ENCODE data around the gene PDE4B. TPM values are rescaled to one million over a fixed set of nuclear protein-coding genes. Genes with fewer than 3 reads are reported as not detected.
A peak's percentile ranks its signal among the peaks of the same experiment; 100 is the strongest.

Gene PDE4B
- total RNA-seq, 2 donors from 2014 or later: 114 to 132 TPM

- Mint-ChIP-seq H3K36me3 (ENCODE audit: low read depth) (peaks cover 25% of the 10 kb centered on the region), H3K27me3 (no peaks in the 10 kb centered on the region), H3K27ac (peak overlapping the region; percentile 96), H3K4me1 (peaks cover 68% of the 10 kb centered on the region), H3K4me3 (peak overlapping the region; percentile 61)
- no peak for ATAC-seq
- DNase-seq: no peak
- no peaks in the 10 kb centered on the region for H3K9me3 ChIP-seq (ENCODE audit: control insufficient read depth, low read length, poor library complexity, severe bottlenecking)
These were observed 577.8 kb downstream of the PDE4B start for GRCh38 chr1:66370462-66370971.

GRCh38 chr1:66371233-66372005 lies 578.7 kb downstream of the PDE4B start:
- no peaks in the 10 kb centered on the region for H3K27me3 Mint-ChIP-seq
- no peak for ATAC-seq
- peak overlapping the region; percentile 96 for H3K27ac Mint-ChIP-seq
- no peaks in the 10 kb centered on the region for H3K9me3 ChIP-seq (ENCODE audit: control insufficient read depth, low read length, poor library complexity, severe bottlenecking)
- peak overlapping the region; percentile 77 for H3K4me3 Mint-ChIP-seq
- H3K36me3 Mint-ChIP-seq (ENCODE audit: low read depth): peaks cover 22% of the 10 kb centered on the region
- peaks cover 70% of the 10 kb centered on the region for H3K4me1 Mint-ChIP-seq
- no peak for DNase-seq

GRCh38 chr1:66372522-66373101 lies 579.9 kb downstream of the PDE4B start:
- ATAC-seq: no peak
- H3K36me3 Mint-ChIP-seq (ENCODE audit: low read depth): peaks cover 22% of the 10 kb centered on the region
- peaks cover 58% of the 10 kb centered on the region for H3K4me1 Mint-ChIP-seq
- H3K27me3 Mint-ChIP-seq: no peaks in the 10 kb centered on the region
- H3K4me3 Mint-ChIP-seq: peak overlapping the region; percentile 80
- peak overlapping the region; percentile 96 for H3K27ac Mint-ChIP-seq
- no peaks in the 10 kb centered on the region for H3K9me3 ChIP-seq (ENCODE audit: control insufficient read depth, low read length, poor library complexity, severe bottlenecking)
- DNase-seq: no peak

- Mint-ChIP-seq H3K27ac (peak overlapping the region; percentile 96), H3K27me3 (no peaks in the 10 kb centered on the region), H3K36me3 (ENCODE audit: low read depth) (peaks cover 22% of the 10 kb centered on the region), H3K4me3 (peak overlapping the region; percentile 80), H3K4me1 (peaks cover 55% of the 10 kb centered on the region)
- H3K9me3 ChIP-seq (ENCODE audit: control insufficient read depth, low read length, poor library complexity, severe bottlenecking): no peaks in the 10 kb centered on the region
- no peak for ATAC-seq
- DNase-seq: no peak
These were observed 580.5 kb downstream of the PDE4B start for GRCh38 chr1:66373157-66373591.

GRCh38 chr1:66374148-66374547 lies 581.5 kb downstream of the PDE4B start:
- ATAC-seq (peak; percentile 35), DNase-seq (no peak)
- H3K9me3 ChIP-seq (ENCODE audit: control insufficient read depth, low read length, poor library complexity, severe bottlenecking): no peaks in the 10 kb centered on the region
- Mint-ChIP-seq H3K4me1 (peaks cover 52% of the 10 kb centered on the region), H3K27ac (peak overlapping the region; percentile 96), H3K27me3 (no peaks in the 10 kb centered on the region), H3K36me3 (ENCODE audit: low read depth) (peaks cover 18% of the 10 kb centered on the region), H3K4me3 (peak overlapping the region; percentile 80)

GRCh38 chr1:66374561-66375111 lies 581.9 kb downstream of the PDE4B start:
- peak overlapping the region; percentile 96 for H3K27ac Mint-ChIP-seq
- peaks cover 53% of the 10 kb centered on the region for H3K4me1 Mint-ChIP-seq
- DNase-seq (no peak), ATAC-seq (peak; percentile 83)
- H3K36me3 Mint-ChIP-seq (ENCODE audit: low read depth): peaks cover 15% of the 10 kb centered on the region
- H3K9me3 ChIP-seq (ENCODE audit: control insufficient read depth, low read length, poor library complexity, severe bottlenecking): no peaks in the 10 kb centered on the region
- H3K4me3 Mint-ChIP-seq: peak overlapping the region; percentile 80
- no peaks in the 10 kb centered on the region for H3K27me3 Mint-ChIP-seq

- Mint-ChIP-seq H3K36me3 (ENCODE audit: low read depth) (peaks cover 15% of the 10 kb centered on the region), H3K27ac (peak overlapping the region; percentile 96), H3K4me1 (peaks cover 52% of the 10 kb centered on the region), H3K4me3 (peak overlapping the region; percentile 80), H3K27me3 (no peaks in the 10 kb centered on the region)
- DNase-seq (no peak), ATAC-seq (no peak)
- no peaks in the 10 kb centered on the region for H3K9me3 ChIP-seq (ENCODE audit: control insufficient read depth, low read length, poor library complexity, severe bottlenecking)
These were observed 582.4 kb downstream of the PDE4B start for GRCh38 chr1:66375125-66375524.

GRCh38 chr1:66380452-66381212 lies 587.9 kb downstream of the PDE4B start:
- Mint-ChIP-seq H3K27me3 (no peaks in the 10 kb centered on the region), H3K4me3 (peak overlapping the region; percentile 90), H3K36me3 (ENCODE audit: low read depth) (peaks cover 2% of the 10 kb centered on the region), H3K27ac (peak overlapping the region; percentile 90), H3K4me1 (peaks cover 25% of the 10 kb centered on the region)
- H3K9me3 ChIP-seq (ENCODE audit: control insufficient read depth, low read length, poor library complexity, severe bottlenecking): no peaks in the 10 kb centered on the region
- ATAC-seq (peak; percentile 81), DNase-seq (no peak)

- peaks cover 2% of the 10 kb centered on the region for H3K36me3 Mint-ChIP-seq (ENCODE audit: low read depth)
- H3K4me1 Mint-ChIP-seq: peaks cover 19% of the 10 kb centered on the region
- ATAC-seq (no peak), DNase-seq (no peak)
- H3K27ac Mint-ChIP-seq: peak overlapping the region; percentile 90
- H3K9me3 ChIP-seq (ENCODE audit: control insufficient read depth, low read length, poor library complexity, severe bottlenecking): no peaks in the 10 kb centered on the region
- no peak overlapping the region for H3K4me3 Mint-ChIP-seq
- H3K27me3 Mint-ChIP-seq: no peaks in the 10 kb centered on the region
These were observed 589.1 kb downstream of the PDE4B start for GRCh38 chr1:66381621-66382275.

GRCh38 chr1:66383168-66383567 lies 590.5 kb downstream of the PDE4B start:
- Mint-ChIP-seq H3K4me1 (peaks cover 19% of the 10 kb centered on the region), H3K36me3 (ENCODE audit: low read depth) (peaks cover 2% of the 10 kb centered on the region), H3K27me3 (no peaks in the 10 kb centered on the region), H3K4me3 (no peak overlapping the region), H3K27ac (no peak overlapping the region)
- H3K9me3 ChIP-seq (ENCODE audit: control insufficient read depth, low read length, poor library complexity, severe bottlenecking): no peaks in the 10 kb centered on the region
- ATAC-seq (no peak), DNase-seq (no peak)

GRCh38 chr1:66383611-66384010 lies 590.9 kb downstream of the PDE4B start:
- Mint-ChIP-seq H3K4me1 (peaks cover 19% of the 10 kb centered on the region), H3K27me3 (no peaks in the 10 kb centered on the region), H3K4me3 (no peak overlapping the region), H3K27ac (no peak overlapping the region), H3K36me3 (ENCODE audit: low read depth) (peaks cover 2% of the 10 kb centered on the region)
- ATAC-seq (no peak), DNase-seq (no peak)
- H3K9me3 ChIP-seq (ENCODE audit: control insufficient read depth, low read length, poor library complexity, severe bottlenecking): no peaks in the 10 kb centered on the region

GRCh38 chr1:66384258-66384921 lies 591.7 kb downstream of the PDE4B start:
- Mint-ChIP-seq H3K36me3 (ENCODE audit: low read depth) (peaks cover 2% of the 10 kb centered on the region), H3K4me3 (no peak overlapping the region), H3K27me3 (no peaks in the 10 kb centered on the region), H3K27ac (no peak overlapping the region), H3K4me1 (peaks cover 16% of the 10 kb centered on the region)
- ATAC-seq: no peak
- no peaks in the 10 kb centered on the region for H3K9me3 ChIP-seq (ENCODE audit: control insufficient read depth, low read length, poor library complexity, severe bottlenecking)
- DNase-seq: no peak

All from T-helper 17 cell (primary cell).